ENCODE results near the gene ANKRD2.
A peak's percentile ranks its signal among the peaks of the same experiment; 100 is the strongest.

Gene ANKRD2

GRCh38 chr10:97531401-97531986 is 41.1 kb upstream of the ANKRD2 start:
- no peak for TF ChIP-seq CTCF (IDR thresholded peaks at IDR 0.05; ENCODE audit: insufficient read depth, low read length, missing control alignments)
- no peak overlapping the region for H3K4me3 ChIP-seq (ENCODE audit: low read depth, low read length)
- ChIA-PET CTCF (interaction anchor here (2.5 kb wide), 1 partner anchor 9 kb away, joined by 24 read pairs; no protein-coding TSS in a partner anchor), POLR2A (no interaction called here)
- DNase-seq (ENCODE audit: low read depth, low spot score): no peak

- no peak overlapping the region for H3K4me3 ChIP-seq (ENCODE audit: low read depth, low read length)
- no peak for DNase-seq (ENCODE audit: low read depth, low spot score)
- CTCF ChIA-PET: interaction anchor here (1.2 to 10.9 kb wide), 10 partner anchors 10 to 81 kb away, joined by 3 to 150 read pairs (median 8); no protein-coding TSS in a partner anchor
- TF ChIP-seq CTCF (IDR thresholded peaks at IDR 0.05; ENCODE audit: insufficient read depth, low read length, missing control alignments): no peak
- POLR2A ChIA-PET: interaction anchor here (0.7 to 1.3 kb wide), 3 partner anchors 10 to 34 kb away, joined by 3 to 5 read pairs (median 5); partner anchors contain the start of gene UBTD1
Measured at GRCh38 chr10:97532935-97533671, 39.5 kb upstream of the ANKRD2 start.

- TF ChIP-seq CTCF (IDR thresholded peaks at IDR 0.05; ENCODE audit: insufficient read depth, low read length, missing control alignments): no peak
- H3K4me3 ChIP-seq (ENCODE audit: low read depth, low read length): no peak overlapping the region
- no peak for DNase-seq (ENCODE audit: low read depth, low spot score)
- CTCF ChIA-PET: interaction anchor here (0.8 to 10.9 kb wide), 18 partner anchors 8 to 125 kb away, joined by 3 to 150 read pairs (median 5); no protein-coding TSS in a partner anchor
- POLR2A ChIA-PET: interaction anchor here (0.7 to 1.3 kb wide), 2 partner anchors 9 to 12 kb away, joined by 3 to 5 read pairs; no protein-coding TSS in a partner anchor
Measured at GRCh38 chr10:97533888-97534287, 38.7 kb upstream of the ANKRD2 start.

- no peak for DNase-seq (ENCODE audit: low read depth, low spot score)
- ChIA-PET POLR2A (no interaction called here), CTCF (interaction anchor here (1.1 to 10.9 kb wide), 16 partner anchors 8 to 82 kb away, joined by 3 to 150 read pairs (median 6); no protein-coding TSS in a partner anchor)
- no peak overlapping the region for H3K4me3 ChIP-seq (ENCODE audit: low read depth, low read length)
- peak; percentile 56 for TF ChIP-seq CTCF (IDR thresholded peaks at IDR 0.05; ENCODE audit: insufficient read depth, low read length, missing control alignments)
Measured at GRCh38 chr10:97534746-97535367, 37.7 kb upstream of the ANKRD2 start.

- CTCF ChIA-PET: interaction anchor here (1.0 to 10.9 kb wide), 6 partner anchors 12 to 148 kb away, joined by 3 to 150 read pairs (median 4); no protein-coding TSS in a partner anchor
- no peak for DNase-seq (ENCODE audit: low read depth, low spot score)
- no peak for TF ChIP-seq CTCF (IDR thresholded peaks at IDR 0.05; ENCODE audit: insufficient read depth, low read length, missing control alignments)
- no peak overlapping the region for H3K4me3 ChIP-seq (ENCODE audit: low read depth, low read length)
- POLR2A ChIA-PET: no interaction called here
Measured at GRCh38 chr10:97537186-97537869, 35.3 kb upstream of the ANKRD2 start.

Data from AG04449 (cell line).